ENCODE data around the gene FBXO22.
"Not testable (repeated sequence)": the region's sequence is repeated elsewhere in the genome, so short reads cannot be mapped to it uniquely, and the experiment has no call there.

The FBXO22 gene

GRCh38 chr15:75903331-75904239 lies at the start of gene FBXO22:
FBXO22 (plus strand) TSS chr15:75903878; CDS start chr15:75903964, 86 bp downstream.
- DNase-seq: peak; percentile 31 to 91 (median 77)

DNA sequence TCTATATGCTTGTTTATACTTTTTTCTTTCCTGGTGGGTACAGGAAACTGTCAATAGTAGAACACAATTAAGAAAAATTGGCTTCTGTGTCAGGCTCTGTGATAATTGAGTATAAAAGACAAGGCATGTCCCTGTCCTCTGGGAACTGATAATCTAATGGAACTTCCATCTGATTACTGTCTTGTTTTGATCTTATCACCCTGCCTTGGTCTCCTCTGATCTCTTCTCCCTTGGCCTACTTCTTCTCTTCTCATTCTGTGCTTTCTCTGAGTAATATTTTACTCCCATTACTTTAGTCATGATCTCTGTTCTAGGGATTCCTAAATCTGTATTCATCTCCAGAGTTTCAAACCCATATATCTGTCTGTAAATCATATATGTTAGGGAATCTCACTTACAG lies 45.8 kb upstream of the FBXO22 start:
- no peak for DNase-seq

- DNase-seq: no peak
Observed at GRCh38 chr15:75861750-75862402, 41.8 kb upstream of the FBXO22 start.

DNA sequence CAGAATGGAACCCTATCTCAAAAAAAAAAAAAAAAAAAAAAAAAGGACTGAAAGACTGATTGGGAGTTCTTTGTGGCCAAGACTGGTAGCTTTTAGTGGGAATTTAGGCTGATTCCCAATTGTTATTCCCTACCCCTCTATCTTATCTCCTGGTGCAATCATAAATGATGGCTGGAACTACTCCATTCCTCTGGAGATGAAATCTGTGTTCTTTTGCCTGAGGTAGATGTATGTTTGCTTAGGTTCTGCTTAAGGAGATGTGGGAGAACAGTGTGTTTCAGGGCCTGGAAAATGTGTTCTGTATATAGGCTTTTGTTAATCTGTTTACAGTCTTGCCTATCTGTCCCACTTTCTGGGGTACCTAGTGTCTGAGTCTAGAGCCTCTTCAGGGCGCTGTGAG lies 40.9 kb upstream of the FBXO22 start:
- DNase-seq: no peak

DNA sequence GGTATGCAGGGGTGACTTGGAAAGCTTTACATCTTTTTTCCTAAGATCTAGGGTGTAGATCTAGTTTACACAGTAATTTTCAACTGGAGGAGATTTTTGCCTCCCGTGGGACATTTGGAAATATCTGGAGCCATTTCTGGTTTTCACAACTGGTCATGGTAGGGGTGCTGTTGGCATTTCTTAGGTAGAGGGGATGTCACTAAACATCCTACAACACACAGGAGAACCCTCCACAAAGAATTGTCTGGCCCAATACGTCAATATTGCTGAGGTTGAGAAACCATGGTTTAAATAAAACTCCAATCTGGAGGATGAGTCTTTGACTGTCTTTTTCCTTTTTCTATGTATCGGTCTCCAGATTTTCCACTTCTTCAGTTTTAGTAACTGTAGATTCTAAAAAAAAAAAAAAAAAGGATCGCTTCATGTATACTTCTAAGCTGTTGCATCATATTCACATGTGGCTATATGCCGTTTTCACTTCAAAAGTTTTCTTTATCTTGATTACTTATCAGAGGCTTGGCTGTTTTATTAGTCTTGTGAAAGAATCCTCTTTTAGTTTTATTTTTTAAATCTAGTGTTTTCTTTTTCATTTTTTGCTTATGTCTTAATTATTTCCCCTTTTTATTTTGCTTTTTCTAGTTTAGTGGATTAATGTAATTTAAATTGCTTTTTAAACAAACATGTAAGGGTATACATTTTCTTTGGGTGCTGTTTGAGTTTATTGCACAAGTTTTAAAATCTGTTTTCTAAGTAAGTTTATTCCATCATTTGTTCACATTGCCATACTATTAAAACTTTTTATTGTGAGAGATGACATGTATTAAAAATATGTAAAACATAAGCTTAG lies 39.2 kb upstream of the FBXO22 start:
- no peak for DNase-seq

- DNase-seq: not testable (repeated sequence)
Observed at GRCh38 chr15:75866045-75866444, 37.6 kb upstream of the FBXO22 start.

DNA sequence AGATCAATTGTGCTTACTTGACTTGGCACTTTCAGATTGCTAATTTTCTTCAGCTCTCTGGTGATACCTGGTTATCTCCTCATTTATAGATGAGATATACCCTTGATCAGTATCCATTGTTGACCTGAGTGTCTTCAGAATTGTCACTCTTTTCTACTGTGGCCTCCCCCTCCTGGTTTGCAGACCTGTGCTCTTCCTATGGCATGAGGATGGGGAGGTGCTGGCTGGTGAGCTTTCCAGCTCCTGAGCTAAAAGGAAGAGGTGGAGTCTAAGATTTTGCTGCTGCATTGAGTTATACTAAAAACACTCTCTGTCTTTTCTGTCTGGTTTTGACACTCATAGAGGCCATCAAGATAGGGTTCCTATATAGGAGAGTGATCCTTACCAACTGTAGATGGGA lies 36.8 kb upstream of the FBXO22 start:
- DNase-seq: no peak

- no peak for DNase-seq
Observed at GRCh38 chr15:75867449-75867848, 36.2 kb upstream of the FBXO22 start.

DNA sequence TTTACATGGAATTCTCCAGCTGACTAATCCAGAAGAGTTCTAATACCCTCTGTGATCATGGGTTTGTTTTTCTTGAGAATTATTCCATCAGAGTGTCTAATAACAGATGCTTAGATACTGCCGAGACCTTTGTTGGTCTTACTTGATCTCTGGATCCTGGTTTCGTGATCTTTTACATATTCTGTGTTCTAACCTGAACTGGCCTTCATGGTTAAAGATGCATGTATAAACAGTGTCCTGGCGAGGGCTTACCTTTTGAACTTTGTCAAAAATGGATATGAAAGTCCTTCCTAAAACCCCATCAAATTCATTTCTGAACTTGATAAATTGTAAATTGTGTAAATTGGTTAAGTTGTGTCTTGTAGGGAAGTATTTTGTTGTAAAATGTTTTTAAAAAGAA lies 35.7 kb upstream of the FBXO22 start:
- DNase-seq: no peak

GRCh38 chr15:75869446-75869845 lies 34.2 kb upstream of the FBXO22 start:
- DNase-seq: no peak

DNA sequence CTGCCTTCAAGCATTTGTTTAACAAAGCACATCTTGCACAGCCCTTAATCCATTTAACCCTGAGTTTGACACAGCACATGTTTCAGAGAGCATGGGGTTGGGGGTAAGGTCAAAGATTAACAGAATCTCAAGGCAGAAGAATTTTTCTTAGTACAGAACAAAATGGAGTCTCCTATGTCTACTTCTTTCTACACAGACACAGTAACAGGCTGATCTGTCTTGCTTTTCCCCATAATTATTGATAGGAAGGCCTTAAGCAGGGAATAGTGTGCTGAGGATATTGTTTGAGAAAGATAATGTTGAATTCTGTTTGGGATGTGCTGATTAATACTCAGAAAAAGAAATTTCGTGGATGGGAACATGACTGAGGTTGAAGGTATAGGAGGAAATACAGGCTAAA lies 32.1 kb upstream of the FBXO22 start:
- not testable (repeated sequence) for DNase-seq

DNA sequence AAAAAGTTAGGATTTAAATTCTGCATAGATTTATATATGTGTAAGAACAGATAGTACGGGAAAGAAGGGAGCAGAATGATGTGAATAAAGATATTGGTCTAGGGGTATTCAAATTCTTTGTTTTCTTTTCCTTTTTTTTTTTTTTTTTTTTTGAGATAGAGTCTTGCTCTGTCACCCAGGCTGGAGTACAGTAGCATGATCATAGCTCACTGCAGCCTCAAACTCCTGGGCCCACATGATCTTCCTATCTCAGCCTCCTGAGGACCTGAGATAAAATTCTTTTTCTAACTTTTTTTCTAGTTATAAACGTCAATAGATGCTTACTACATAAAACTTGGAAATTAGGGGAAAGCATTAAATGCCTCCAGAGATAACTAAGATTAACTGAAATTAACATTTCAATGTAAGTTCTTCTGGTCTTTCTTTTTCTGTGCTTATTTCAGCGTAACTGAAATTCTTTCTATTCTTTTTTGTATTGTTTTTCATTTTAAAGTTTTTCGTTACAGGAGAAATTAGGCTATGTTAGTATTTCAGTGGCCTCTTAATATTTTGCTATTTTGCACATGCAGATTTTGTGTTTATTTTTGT lies 31.2 kb upstream of the FBXO22 start:
- no peak for DNase-seq

- no peak for DNase-seq
Observed at GRCh38 chr15:75884041-75884440, 19.6 kb upstream of the FBXO22 start.

DNA sequence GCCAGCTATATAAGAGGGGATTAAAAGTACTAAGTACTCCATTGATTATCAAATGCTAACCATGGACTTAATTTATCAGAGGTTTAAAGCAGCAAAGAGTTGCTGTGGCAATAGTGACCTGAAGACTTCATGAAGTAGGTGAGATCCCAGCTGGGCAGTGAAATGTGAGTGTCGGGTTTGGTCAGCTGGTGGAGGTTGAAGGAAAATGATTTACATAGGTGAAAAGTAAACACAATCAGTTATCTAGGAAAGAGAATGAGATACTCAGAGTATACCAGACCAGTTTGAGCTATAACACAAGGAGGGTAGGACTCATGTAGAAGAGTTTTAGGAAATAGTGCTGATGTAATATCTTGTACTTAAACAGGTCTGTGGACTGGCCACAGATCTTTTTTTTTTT lies 16.5 kb upstream of the FBXO22 start:
- no peak for DNase-seq

DNA sequence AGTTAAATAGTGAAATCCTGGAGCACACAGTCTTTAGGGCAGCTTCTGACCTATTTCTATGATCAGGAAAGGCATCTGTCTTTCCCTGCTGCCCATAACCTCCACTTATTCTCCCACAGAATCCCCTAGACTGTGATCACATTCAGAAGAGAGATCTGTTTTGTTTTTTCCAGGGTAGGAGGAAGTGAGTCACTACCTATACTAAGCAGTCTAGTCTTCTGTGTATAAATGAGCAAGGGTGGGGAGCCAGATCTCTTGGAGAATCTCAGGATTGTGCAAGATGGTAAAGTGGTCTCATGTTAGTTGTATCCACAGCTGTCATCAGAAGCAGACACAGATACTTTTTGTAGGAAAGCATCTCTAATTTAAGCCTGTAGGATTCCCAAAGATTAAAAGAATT lies 11.8 kb upstream of the FBXO22 start:
- DNase-seq: no peak

- no peak for DNase-seq
Observed at GRCh38 chr15:75895731-75896130, 7.9 kb upstream of the FBXO22 start.

- DNase-seq: no peak
Observed at GRCh38 chr15:75900577-75900976, 3.1 kb upstream of the FBXO22 start.

- no peak for DNase-seq
Observed at GRCh38 chr15:75902129-75902557, 1.5 kb upstream of the FBXO22 start.

GRCh38 chr15:75905231-75905630 lies 1.6 kb downstream of the FBXO22 start:
- DNase-seq: no peak

DNA sequence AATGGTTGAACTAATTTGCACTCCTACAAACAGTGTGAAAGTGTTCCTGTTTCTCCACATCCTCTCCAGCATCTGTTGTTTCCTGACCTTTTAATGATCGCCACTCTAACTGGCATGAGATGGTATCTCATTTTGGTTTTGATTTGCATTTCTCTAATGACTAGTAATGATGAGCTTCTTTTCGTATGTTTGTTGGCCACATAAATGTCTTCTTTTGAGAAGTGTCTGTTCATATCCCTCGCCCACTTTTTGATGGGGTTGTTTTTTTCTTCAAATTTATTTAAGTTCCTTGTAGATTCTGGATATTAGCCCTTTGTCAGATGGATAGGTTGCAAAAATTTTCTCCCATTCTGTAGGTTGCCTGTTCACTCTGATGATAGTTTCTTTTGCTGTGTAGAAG lies 6.7 kb downstream of the FBXO22 start:
- DNase-seq: not testable (repeated sequence)

DNA sequence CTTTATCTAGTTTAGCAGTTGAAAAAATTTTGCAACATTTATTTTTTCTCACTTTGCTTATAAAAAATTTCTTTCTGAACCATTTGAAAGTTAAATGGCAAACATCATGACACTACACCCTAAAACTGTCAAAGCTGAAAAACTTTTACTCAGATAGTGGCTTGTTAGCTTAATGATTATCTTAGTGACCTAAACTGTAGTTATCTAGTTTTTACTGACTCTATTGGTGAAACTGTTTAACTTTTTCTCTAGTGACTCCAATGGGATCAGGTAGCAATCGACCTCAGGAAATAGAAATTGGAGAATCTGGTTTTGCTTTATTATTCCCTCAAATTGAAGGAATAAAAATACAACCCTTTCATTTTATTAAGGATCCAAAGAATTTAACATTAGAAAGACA lies 13.3 kb downstream of the FBXO22 start:
- DNase-seq: no peak

GRCh38 chr15:75918135-75918534 lies 14.5 kb downstream of the FBXO22 start:
- DNase-seq: no peak
